Large intestine (tissue), 3 donors: Measurements from ENCODE around the gene ADGRA1. TPM values are rescaled to one million over a fixed set of nuclear protein-coding genes. Genes with fewer than 3 reads are reported as not detected.

Experiments
- DNase-seq, 2 donors: peaks; one replicate each; pipeline versions ENCODE4 v3.0.0 to v3.0.0-alpha.2; 2013
- H3K27ac ChIP-seq: one replicate; pipeline ENCODE4 v1.5.1; 2013; ENCODE audit warnings: low read length
- H3K27me3 ChIP-seq: 2 replicates; pipeline ENCODE4 v1.6.1; 2013; ENCODE audit warnings: low read length; ENCODE audit not compliant: control insufficient read depth, insufficient read depth
- H3K36me3 ChIP-seq: 2 replicates; pipeline ENCODE4 v1.6.1; 2013; ENCODE audit warnings: low read length; ENCODE audit not compliant: control insufficient read depth, insufficient read depth
- H3K4me1 ChIP-seq: one replicate; pipeline ENCODE4 v1.6.1; 2013; ENCODE audit warnings: low read length; ENCODE audit not compliant: control insufficient read depth, insufficient read depth
- H3K4me3 ChIP-seq: one replicate; pipeline ENCODE4 v1.5.1; 2013; ENCODE audit warnings: low read length
- H3K9me3 ChIP-seq: one replicate; pipeline ENCODE4 v1.6.1; 2013; ENCODE audit warnings: mild to moderate bottlenecking, low read depth, low read length, moderate library complexity; ENCODE audit not compliant: control insufficient read depth
- WGBS: methylation state at CpG from one replicate; pipeline ENCODE4 v1.1.5; 2013; ENCODE audit warnings: low lambda C conversion rate; ENCODE audit not compliant: insufficient coverage; 5-methylcytosine and 5-hydroxymethylcytosine counted together
- polyA plus RNA-seq: library from polyadenylated mRNA; unstranded; fragments of 120-200 nt; gene quantifications from one replicate; pipeline ENCODE4 v1.2.1, GENCODE V29; 2013

The ADGRA1 gene
- polyA plus RNA-seq, 1 donor = 0.40 TPM

- H3K36me3 ChIP-seq = no peaks in the 10 kb centered on the region
- no peak overlapping the region for H3K4me3 ChIP-seq
- peaks cover 3% of the 10 kb centered on the region for H3K27me3 ChIP-seq
- no CpG with 5 or more reads among the region's 13 CpGs for WGBS
- H3K9me3 ChIP-seq = peaks cover 2% of the 10 kb centered on the region
- H3K4me1 ChIP-seq = peaks cover 8% of the 10 kb centered on the region
- DNase-seq = no peak
- no peak overlapping the region for H3K27ac ChIP-seq
Measured at GRCh38 chr10:133056001-133056400, 31.7 kb upstream of the ADGRA1 start.

GRCh38 chr10:133056651-133057178, 31.0 kb upstream of the ADGRA1 start:
- no CpG with 5 or more reads among the region's 19 CpGs for WGBS
- H3K4me3 ChIP-seq = no peak overlapping the region
- DNase-seq = no peak
- H3K27me3 ChIP-seq = peaks cover 3% of the 10 kb centered on the region
- H3K9me3 ChIP-seq = peaks cover 2% of the 10 kb centered on the region
- H3K36me3 ChIP-seq = no peaks in the 10 kb centered on the region
- no peak overlapping the region for H3K27ac ChIP-seq
- H3K4me1 ChIP-seq = peaks cover 8% of the 10 kb centered on the region

GRCh38 chr10:133058331-133059092, 29.2 kb upstream of the ADGRA1 start:
- Histone ChIP-seq H3K9me3 (peaks cover 2% of the 10 kb centered on the region), H3K27me3 (peaks cover 3% of the 10 kb centered on the region), H3K36me3 (no peaks in the 10 kb centered on the region), H3K4me3 (no peak overlapping the region), H3K27ac (no peak overlapping the region), H3K4me1 (peaks cover 8% of the 10 kb centered on the region)
- WGBS = 33% methylated on average over 2 of the region's 13 CpGs
- no peak for DNase-seq

GRCh38 chr10:133059093-133059470, 28.6 kb upstream of the ADGRA1 start:
- H3K27me3 ChIP-seq = peaks cover 3% of the 10 kb centered on the region
- DNase-seq = no peak
- 100% methylated on average over 1 of the region's 7 CpGs for WGBS

GRCh38 chr10:133059571-133059970, 28.2 kb upstream of the ADGRA1 start:
- no CpG with 5 or more reads among the region's 9 CpGs for WGBS
- peaks cover 8% of the 10 kb centered on the region for H3K4me1 ChIP-seq
- H3K36me3 ChIP-seq = no peaks in the 10 kb centered on the region
- H3K4me3 ChIP-seq = no peak overlapping the region
- H3K27me3 ChIP-seq = no peaks in the 10 kb centered on the region
- H3K27ac ChIP-seq = no peak overlapping the region
- peaks cover 2% of the 10 kb centered on the region for H3K9me3 ChIP-seq
- DNase-seq = no peak

More at GRCh38 chr10:133059093-133059470, 28.6 kb upstream of the ADGRA1 start:
- Histone ChIP-seq H3K27ac (no peak overlapping the region), H3K36me3 (no peaks in the 10 kb centered on the region), H3K9me3 (peaks cover 2% of the 10 kb centered on the region), H3K4me1 (peaks cover 8% of the 10 kb centered on the region), H3K4me3 (no peak overlapping the region)

GRCh38 chr10:133060022-133060421, 27.7 kb upstream of the ADGRA1 start:
- peaks cover 2% of the 10 kb centered on the region for H3K9me3 ChIP-seq
- peaks cover 8% of the 10 kb centered on the region for H3K4me1 ChIP-seq
- H3K27me3 ChIP-seq = no peaks in the 10 kb centered on the region
- no peak overlapping the region for H3K4me3 ChIP-seq
- WGBS = no CpG with 5 or more reads among the region's 18 CpGs
- H3K36me3 ChIP-seq = no peaks in the 10 kb centered on the region
- H3K27ac ChIP-seq = no peak overlapping the region
- no peak for DNase-seq

GRCh38 chr10:133060466-133060865, 27.3 kb upstream of the ADGRA1 start:
- no CpG with 5 or more reads among the region's 17 CpGs for WGBS
- no peaks in the 10 kb centered on the region for H3K36me3 ChIP-seq

GRCh38 chr10:133060881-133061280, 26.8 kb upstream of the ADGRA1 start:
- WGBS = no CpG with 5 or more reads among the region's 12 CpGs
- H3K4me3 ChIP-seq = no peak overlapping the region
- no peaks in the 10 kb centered on the region for H3K27me3 ChIP-seq
- DNase-seq = no peak
- H3K36me3 ChIP-seq = no peaks in the 10 kb centered on the region
- H3K4me1 ChIP-seq = peaks cover 8% of the 10 kb centered on the region
- H3K27ac ChIP-seq = no peak overlapping the region
- peaks cover 2% of the 10 kb centered on the region for H3K9me3 ChIP-seq

More at GRCh38 chr10:133060466-133060865, 27.3 kb upstream of the ADGRA1 start:
- Histone ChIP-seq H3K4me3 (no peak overlapping the region), H3K27ac (no peak overlapping the region), H3K9me3 (peaks cover 2% of the 10 kb centered on the region), H3K4me1 (peaks cover 8% of the 10 kb centered on the region), H3K27me3 (no peaks in the 10 kb centered on the region)
- DNase-seq = no peak

GRCh38 chr10:133061296-133062038, 26.3 kb upstream of the ADGRA1 start:
- Histone ChIP-seq H3K9me3 (peaks cover 2% of the 10 kb centered on the region), H3K27ac (no peak overlapping the region), H3K4me3 (no peak overlapping the region), H3K27me3 (no peaks in the 10 kb centered on the region), H3K36me3 (no peaks in the 10 kb centered on the region), H3K4me1 (peaks cover 7% of the 10 kb centered on the region)
- no CpG with 5 or more reads among the region's 23 CpGs for WGBS
- DNase-seq = no peak

GRCh38 chr10:133062085-133062484, 25.6 kb upstream of the ADGRA1 start:
- WGBS = 80% methylated on average over 1 of the region's 23 CpGs
- peaks cover 1% of the 10 kb centered on the region for H3K4me1 ChIP-seq
- H3K36me3 ChIP-seq = no peaks in the 10 kb centered on the region
- no peaks in the 10 kb centered on the region for H3K27me3 ChIP-seq
- no peak overlapping the region for H3K27ac ChIP-seq
- no peak for DNase-seq
- no peak overlapping the region for H3K4me3 ChIP-seq
- H3K9me3 ChIP-seq = peaks cover 2% of the 10 kb centered on the region
